Fibroblast of skin of right biceps (primary cell): ENCODE results near the gene ACBD3.
"Not testable (repeated sequence)": the region's sequence is repeated elsewhere in the genome, so short reads cannot be mapped to it uniquely, and the experiment has no call there.

Experiments used
- DNase-seq: peaks from one replicate; pipeline ENCODE4 v3.0.0-alpha.2; 2013

Gene ACBD3

GRCh38 chr1:226186124-226187018, at the start of gene ACBD3:
ACBD3 (minus strand) TSS chr1:226186741; CDS start chr1:226186675, 66 bp downstream.
- peak; percentile 90 for DNase-seq

DNA sequence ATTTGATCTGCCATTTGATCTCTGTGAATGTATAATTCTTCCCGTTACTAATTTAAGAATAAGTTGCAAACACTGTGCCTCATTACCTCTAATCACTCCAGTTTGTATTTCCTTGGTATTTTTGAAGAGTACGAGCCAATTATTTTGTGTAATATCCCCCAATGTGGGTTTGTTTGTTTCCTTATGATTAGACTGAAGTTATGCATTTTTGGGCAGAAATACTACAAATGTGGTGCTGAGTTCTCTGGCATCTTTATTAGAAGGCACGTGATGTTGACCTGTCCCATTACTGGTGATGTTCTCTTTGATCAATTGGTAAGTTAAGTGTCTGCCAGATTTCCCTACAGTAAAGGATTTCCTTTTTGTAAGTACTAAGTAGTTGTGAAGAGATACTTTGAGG, 47.3 kb upstream of the ACBD3 start:
- DNase-seq, result no peak

DNA sequence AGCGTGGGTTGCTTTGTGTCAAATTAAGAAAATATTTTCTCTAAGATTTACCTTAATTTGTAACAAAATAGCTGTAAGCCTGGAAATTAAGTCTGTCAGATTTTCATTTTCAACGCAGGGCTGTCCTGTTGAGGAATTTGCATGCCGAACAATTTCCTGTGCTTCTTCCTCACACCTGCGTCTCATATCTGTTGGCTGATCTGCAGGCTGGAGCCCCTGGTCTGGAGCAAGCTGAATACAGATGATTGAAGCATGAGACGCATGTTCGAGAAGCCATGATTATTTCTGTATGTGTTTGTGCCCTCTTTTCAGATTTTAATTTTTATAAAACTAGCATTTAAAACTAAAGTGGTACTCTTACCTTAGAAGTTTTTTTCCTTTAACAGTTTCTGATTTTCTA, 46.8 kb upstream of the ACBD3 start:
- DNase-seq, result no peak

DNA sequence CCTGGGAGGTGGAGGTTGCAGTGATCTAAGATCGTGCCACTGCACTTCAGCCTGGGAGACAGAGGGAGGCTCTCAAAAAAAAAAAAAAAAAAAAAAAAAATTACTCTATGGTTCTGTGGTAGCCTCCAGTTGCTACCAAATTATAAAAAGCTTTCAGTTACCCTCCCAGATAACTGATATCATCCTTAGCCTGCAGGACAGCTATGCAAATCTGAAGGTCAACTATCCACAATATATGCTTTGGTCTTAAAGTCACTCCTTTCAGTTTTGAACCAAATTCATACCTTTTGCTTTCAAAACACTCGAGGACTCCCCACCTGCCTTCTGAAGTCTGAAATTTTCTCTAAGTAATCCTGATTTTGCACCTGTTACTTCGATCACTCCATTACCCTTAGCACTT, 40.1 kb upstream of the ACBD3 start:
- DNase-seq, result no peak

- no peak for DNase-seq
Measured at GRCh38 chr1:226223786-226224244, 37.3 kb upstream of the ACBD3 start.

- DNase-seq, result no peak
Measured at GRCh38 chr1:226223157-226223785, 36.7 kb upstream of the ACBD3 start, which contains the start of gene MIXL1. MIXL1 (plus strand) TSS chr1:226223664; CDS start chr1:226223682, 18 bp downstream.

GRCh38 chr1:226222686-226223085, 36.1 kb upstream of the ACBD3 start:
- no peak for DNase-seq

DNA sequence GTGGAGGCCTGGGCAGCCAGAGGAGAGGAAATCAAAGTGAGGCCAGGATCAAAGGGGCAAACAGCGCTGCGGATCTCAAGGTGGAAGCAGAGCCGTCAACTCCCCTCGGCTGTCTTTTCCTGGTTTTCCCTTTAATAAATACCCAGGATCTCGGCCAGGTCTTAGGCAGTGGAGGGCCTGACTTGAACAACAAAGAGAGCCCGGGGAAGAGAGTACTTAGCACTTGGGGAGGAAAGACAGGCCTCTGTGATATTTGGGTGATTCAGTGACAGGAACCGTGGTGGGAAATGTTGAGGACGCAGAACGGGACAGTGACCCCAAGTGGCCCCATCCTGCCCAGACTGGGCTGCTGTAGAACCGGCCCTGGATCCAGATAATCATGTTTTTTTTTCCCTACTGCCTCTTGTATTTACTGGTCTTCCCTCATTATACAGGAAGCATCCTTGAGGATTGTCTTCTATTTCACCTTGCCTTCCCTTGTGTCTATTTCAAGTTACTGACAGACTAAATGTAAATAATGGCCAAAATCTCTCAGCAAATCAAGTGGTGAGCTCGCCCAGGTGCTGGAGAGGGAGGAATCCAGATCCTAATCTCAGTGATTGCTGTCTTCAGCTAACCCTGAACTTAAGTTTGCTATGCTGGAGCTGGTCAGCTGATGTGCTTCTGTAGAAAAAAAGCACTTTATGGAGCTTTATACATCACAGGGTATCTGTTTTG, 34.1 kb upstream of the ACBD3 start:
- DNase-seq, result no peak

DNA sequence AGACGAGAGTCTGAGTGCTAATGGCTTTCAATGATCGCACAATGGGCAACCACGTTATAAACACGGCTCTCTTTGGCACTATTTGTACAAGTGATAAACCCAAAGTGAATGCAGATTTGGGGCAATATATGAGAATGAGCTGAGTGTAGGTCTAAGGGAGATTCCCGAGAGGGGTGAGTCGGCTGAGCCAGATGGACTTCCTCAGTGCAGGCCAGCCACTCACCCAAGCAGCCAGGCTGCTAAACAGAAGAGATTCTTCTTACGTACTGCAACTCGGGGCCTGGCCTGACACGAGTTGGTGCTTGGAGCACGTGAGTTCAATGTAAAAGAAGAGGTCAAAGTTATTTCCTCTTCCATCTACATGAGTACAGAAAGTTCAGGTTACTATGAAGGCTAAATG, 30.7 kb upstream of the ACBD3 start:
- peak; percentile 11 for DNase-seq

DNA sequence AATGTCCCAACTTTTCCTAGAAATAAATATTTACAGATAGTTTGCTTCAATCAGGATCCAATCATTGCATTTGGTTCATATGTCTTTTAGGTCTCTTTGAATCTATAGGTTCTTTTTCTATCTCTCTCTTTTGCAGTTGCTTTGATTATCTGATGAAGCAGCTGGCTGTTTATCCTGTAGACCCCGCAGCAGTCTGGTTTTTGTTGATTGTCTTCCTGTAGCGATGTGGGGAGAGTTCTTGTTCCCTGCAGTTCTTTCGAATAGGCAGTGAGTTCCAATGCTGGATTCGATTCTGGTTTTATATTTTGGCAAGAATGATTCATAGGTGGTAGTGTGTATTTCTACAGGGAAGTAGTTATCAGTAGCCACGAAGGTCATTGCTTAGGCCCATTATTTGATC, 29.5 kb upstream of the ACBD3 start:
- no peak for DNase-seq

GRCh38 chr1:226215239-226215638, 28.7 kb upstream of the ACBD3 start:
- no peak for DNase-seq

DNA sequence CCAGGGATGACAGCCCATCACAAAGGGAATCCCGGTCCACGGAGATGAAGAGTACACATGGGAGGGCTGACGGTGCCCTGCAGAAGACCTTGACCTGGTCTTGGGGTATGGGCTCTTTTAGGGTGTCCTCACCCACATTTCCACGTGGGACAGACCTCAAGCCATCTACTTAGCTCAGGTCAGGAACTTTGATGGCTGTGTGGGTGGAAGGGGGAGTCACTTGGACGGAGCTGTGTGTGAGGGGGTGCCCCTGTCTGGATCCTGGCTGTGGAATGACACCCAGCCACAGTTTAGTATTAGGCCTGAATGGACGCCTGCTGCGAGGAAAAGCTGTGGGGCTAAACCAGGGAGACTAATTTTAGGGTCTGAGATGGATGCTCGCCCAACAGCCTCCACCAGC, 26.0 kb upstream of the ACBD3 start:
- DNase-seq, result no peak

DNA sequence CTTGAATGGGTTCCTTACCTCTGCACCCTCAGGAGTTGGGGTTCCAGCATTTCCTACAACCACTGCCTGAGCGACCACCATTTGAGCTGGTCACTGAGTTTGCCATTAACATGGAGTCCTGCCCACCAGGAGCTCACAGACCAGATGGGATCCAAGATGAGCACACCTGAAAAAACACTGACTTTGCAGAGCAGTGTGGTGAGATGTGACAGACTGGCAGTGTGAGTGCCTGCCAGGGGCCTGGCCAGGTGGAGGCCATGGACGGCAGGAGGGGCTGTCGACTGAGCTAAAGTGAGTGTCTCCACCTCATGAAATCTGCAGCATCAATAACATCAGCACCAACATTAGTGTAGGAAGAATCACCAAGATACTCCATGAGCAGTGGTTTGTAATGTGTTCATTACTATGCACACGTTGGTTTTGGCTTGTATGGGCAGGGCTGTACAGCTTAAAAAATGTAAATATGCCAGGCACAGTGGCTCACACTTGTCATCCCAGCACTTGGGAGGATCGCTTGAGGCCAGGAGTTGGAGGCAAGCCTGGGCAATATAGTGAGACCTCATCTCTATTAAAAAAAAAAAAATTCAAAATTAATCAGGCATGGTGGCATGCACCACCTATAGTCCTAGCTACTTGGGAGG, 24.8 kb upstream of the ACBD3 start:
- no peak for DNase-seq

DNA sequence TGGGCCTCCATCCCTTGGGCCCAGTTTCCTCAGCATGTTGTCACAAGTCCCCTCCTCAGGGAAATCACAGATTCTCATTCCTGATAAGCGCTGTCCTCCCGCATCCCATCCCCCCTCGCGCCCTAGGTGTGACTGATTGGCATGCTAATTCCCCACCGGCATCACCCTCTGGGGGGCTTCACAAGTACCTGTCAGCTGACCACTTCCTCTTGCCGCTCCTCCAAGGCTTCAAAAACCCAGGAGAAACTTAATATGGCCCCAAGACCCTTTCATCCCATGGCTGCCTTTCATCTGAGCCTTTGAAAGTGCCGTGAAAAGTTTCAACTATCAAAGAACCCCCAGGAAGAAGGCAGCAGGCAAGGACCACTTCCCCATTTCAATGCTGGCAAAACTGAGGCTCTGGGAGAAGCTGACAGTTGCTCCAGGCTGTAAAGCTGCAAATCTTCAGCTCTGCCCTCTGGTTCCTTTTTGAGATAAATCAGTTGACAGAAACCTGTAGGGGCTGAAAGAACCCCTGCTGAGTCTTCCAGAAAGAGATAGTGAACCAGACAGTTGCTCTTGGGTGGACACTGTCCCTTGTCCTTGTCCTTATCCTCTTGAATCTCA, 24.1 kb upstream of the ACBD3 start:
- no peak for DNase-seq

GRCh38 chr1:226209307-226210059, 22.9 kb upstream of the ACBD3 start:
- no peak for DNase-seq

- DNase-seq, result no peak
Measured at GRCh38 chr1:226207048-226207447, 20.5 kb upstream of the ACBD3 start.

DNA sequence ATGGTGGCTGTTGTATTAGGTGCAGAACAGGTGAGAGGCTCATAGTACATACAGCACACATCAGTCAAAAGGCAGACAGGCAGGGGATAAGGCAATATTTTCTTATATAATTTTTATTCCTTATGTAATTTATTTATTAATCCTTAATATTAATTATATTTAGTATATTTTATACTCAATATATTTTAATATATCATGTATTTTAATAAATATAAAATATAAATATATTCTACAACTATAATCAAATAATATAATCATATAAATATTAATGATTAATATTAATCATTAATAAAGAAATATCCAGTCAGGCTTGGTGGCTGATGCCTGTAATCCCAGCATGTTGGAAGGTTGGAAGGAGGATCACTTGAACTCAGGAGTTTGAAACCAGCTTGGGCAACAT, 17.7 kb upstream of the ACBD3 start:
- no peak for DNase-seq

DNA sequence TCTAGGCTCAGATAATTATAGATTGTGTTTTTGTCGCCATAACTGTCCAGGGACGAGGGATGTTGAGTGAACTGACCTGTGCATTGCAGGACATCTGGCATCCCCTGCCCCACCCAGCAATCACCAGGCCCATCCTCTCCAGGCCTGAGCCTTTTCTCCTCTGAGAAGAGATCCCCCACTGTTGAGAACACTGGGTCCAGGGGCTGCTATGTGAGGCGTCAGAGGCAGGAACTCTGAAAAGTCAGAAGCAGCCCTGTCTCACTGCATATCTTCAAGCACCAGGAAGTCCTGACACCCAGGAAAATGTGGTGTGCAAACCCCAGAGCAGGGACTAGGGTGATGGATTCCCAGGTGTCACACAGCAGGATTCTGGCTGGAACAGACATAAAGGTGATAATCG, 17.1 kb upstream of the ACBD3 start:
- no peak for DNase-seq

- no peak for DNase-seq
Measured at GRCh38 chr1:226203240-226203639, 16.7 kb upstream of the ACBD3 start.

GRCh38 chr1:226202666-226203065, 16.1 kb upstream of the ACBD3 start:
- DNase-seq, result not testable (repeated sequence)

GRCh38 chr1:226202246-226202645, 15.7 kb upstream of the ACBD3 start:
- DNase-seq, result no peak
